GM19351 (cell line): ENCODE results near the gene ZNF324B.
A peak's percentile ranks its signal among the peaks of the same experiment; 100 is the strongest.
"Not testable (repeated sequence)": the region's sequence is repeated elsewhere in the genome, so short reads cannot be mapped to it uniquely, and the experiment has no call there.

Experiments
- ATAC-seq: cut with Tn5 transposase; IDR thresholded peaks from one replicate; pipeline ENCODE4 v1.9.1; 2021; ENCODE audit warnings: mild to moderate bottlenecking, moderate library complexity; ENCODE audit not compliant: unreplicated experiment

ZNF324B gene

DNA sequence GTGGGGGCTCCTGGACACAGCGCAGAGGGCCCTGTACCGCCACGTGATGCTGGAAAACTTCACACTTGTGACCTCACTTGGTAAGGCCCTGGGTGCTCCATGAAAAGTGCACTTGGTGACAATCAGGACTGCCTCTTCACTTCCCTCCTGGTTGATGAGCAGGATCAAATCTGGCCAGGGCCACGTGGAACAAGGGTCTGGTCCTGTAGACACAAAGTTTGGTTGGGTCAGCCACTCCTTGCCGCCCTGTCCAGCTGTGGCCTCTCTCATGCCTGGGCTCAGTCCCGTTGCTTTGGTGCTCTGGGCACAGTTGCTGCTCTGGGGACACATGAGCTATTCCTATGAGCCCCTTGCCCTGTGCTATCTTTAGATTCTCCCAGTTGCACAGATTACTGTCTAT lies 2.3 kb downstream of the ZNF324B start:
- no peak for ATAC-seq

- no peak for ATAC-seq
Measured at GRCh38 chr19:58455306-58455705, 3.9 kb downstream of the ZNF324B start.

- no peak for ATAC-seq
Measured at GRCh38 chr19:58456111-58456510, 4.7 kb downstream of the ZNF324B start.

- ATAC-seq = no peak
Measured at GRCh38 chr19:58460039-58460438, 8.6 kb downstream of the ZNF324B start.

- ATAC-seq = peak; percentile 27
Measured at GRCh38 chr19:58466089-58466759, 14.8 kb downstream of the ZNF324B start.

DNA sequence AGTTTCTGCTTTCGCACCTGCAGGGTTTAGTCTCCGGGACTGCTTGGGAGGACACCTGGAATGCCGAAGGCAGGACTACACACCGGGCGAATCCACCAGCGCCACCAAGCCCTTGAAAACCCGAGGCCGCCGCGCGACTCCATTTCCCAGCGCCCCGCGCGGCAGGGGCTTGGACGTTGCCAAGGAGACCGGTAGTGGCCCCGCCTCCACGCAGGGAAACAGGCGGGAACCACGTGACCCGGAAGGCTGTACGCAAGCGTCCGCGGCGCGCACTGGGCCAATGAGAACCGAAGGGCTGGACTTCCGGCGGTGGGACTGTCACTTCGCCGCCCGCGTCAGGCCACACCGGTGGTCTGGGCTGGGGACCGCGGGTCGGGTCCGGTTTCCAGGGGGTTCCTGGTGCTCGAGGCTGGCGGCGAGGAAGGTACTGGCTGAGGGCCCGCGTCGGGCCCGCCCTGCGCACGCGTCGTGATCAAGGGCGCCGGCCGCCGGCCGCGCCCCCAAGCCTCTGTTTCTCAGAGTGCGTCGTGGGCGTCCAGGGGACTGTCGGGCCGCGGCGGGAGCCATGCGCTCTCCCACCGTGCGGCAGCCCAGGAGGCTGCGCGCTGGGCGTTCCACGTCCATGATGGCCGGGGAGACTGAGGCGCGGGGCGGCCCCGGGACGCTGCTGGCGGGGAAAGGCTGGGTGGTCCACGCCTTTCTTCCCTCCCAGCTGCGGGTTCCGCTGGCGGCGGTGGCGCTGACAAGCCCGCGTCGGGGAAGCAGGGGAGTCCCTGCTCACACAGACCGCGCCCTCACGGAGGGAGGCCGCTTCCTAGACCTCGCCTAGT lies 15.6 kb downstream of the ZNF324B start, which contains the start of gene ZNF324:
Gene ZNF324 (plus strand): TSS at position 321 of the 830 bp plus-strand sequence. CDS start 2,106 bp downstream, outside the sequence.
- peak; percentile 89 for ATAC-seq

DNA sequence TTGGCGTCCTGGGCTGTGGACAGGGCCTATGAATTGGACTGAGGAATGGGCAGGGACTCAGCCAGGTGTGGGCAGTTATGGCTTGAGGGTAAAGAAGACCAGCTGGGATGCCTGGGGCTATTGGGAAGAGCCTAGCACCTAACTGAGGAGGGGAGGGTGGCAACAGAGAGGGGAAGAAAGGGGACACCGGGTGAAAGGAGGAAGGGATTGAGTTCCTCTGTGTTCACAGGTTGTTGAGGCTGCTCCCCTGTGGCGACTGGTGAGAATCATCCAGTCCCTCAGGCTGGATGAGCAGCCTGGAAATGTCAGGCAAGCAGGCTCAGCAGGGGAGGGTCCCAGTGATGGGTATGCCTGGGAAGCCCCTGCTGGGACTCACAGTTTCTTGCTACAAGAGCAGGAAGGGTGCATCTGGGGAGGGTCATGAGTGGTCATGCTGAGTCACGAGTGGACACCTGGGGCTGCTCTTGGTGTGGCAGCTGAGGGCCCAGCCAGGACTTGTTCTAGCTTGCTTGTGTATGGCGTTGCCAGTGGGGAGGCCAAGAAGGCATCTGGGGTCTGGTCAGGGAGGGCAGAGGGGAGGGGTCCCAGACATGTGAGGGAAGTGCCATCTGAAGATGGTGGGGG lies 16.9 kb downstream of the ZNF324B start:
- ATAC-seq = no peak

- ATAC-seq = no peak
Measured at GRCh38 chr19:58469241-58470013, 18.0 kb downstream of the ZNF324B start.

DNA sequence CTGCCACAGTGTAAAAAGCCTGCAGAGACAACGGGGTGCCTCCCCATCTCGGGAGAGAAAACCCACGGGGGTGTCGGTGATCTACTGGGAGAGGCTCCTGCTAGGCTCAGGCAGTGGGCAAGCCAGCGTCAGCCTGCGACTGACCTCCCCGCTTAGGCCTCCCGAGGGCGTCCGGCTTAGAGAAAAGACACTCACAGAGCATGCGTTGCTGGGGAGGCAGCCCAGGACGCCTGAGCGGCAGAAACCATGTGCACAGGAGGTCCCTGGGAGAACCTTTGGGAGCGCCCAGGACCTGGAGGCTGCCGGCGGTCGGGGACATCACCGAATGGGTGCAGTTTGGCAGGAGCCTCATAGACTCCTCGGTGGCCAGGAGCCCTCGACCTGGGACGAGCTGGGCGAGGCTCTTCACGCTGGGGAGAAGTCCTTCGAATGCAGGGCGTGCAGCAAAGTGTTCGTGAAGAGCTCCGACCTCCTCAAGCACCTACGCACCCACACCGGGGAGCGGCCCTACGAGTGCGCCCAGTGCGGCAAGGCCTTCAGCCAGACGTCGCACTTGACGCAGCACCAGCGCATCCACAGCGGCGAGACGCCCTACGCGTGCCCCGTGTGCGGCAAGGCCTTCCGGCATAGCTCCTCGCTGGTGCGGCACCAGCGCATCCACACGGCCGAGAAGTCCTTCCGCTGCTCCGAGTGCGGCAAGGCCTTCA lies 19.6 kb downstream of the ZNF324B start:
- not testable (repeated sequence) for ATAC-seq

GRCh38 chr19:58471736-58472135 lies 20.3 kb downstream of the ZNF324B start:
- ATAC-seq = no peak

GRCh38 chr19:58473775-58474174 lies 22.4 kb downstream of the ZNF324B start:
- no peak for ATAC-seq

- no peak for ATAC-seq
Measured at GRCh38 chr19:58474291-58474996, 23.0 kb downstream of the ZNF324B start.

DNA sequence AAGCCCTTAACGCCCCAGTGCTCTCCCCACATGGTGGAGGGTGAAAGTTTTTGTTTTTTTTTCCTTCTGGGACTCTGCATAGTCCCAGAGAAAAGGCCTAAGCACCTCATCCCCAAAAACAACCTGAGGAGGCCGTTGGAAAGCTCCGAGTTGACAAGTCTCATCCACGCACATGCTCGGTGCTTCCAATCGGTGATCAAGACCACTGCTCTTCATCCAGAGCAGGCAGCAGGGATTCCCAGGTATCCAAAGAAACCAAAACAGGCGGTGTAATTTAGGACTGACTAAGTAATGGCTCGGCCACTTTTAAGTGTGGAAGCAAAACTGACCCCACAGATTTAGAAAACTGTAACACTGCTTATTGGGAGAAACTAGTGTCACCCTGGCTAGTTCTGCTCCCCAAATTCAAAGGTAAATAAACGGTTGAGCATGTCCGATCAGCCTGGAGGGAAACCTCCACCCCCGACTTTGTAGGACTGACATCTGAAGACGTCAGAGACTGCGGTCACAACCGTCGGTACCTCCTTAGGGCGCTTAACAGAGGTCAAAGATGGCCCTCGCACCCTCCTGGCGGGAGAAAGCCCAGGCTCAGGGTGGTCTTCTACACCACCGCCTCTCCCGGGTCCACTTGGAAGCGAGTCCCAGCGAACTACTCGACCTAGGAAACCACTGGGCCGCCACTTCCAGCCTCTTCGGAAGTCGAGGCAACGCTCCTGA lies 23.7 kb downstream of the ZNF324B start:
- ATAC-seq = peak; percentile 24

DNA sequence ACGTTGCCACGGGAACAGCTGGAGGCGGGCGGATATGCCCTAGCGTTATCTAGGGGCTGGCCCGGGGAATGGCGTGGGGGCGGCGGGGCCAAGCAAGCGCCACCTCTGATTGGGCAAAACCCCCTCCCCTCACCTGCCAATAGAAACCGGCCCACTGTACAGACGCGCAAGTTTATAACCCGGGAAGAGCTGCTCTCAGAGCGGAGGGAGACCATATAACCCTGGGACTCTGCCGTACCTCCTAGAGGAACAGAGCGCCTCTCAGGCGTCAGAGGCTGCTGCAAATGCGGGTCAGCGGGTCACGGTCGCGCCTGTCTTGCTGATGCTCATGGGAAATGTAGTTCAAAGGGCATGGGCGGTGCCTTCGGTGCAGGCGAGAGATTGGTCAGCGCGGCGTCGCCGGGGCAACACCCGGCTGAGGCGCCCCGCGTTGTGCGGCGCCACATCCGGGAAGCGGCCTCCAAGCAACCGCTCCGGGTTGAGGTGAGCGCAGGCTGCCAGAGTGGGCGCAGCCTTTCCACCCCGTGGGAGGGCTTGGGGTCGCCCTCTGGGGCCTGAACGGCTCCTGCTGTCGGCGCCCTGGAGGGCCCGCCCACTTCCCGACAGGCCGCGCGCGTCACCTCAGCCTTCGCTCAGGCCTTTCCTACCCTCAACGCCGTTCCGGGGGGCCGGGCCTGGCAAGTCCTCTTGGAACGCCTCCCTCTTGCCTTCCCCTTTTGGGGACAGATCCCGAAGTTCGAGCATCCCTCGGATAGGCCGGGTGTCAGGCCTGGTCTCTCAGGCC lies 24.5 kb downstream of the ZNF324B start, which contains the start of gene ZNF446:
Gene ZNF446 (plus strand): TSS at position 639 of the 784 bp plus-strand sequence. CDS start 867 bp downstream, outside the sequence.
- peak; percentile 78 for ATAC-seq

- ATAC-seq = no peak
Measured at GRCh38 chr19:58476498-58477015, 25.1 kb downstream of the ZNF324B start.

- ATAC-seq = no peak
Measured at GRCh38 chr19:58477130-58477529, 25.7 kb downstream of the ZNF324B start.

DNA sequence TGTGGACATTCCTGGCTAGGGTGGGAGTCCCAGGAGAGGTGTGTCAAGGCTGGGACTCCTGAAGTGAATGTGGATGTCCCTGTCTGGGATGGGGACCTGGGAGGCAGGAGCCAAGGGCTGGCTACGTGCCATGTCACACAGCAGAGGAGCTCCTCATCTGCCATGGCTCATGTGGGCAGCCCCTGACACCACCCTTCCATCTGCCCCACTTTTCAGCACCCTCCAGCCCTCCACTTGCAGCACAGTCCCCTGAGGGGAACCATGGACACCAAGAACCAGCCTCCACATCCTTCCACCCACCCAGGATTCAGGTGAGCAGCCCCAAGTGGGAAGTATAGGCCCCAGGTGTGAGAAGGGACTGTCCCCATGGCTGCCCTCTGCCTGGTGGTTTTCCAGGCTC lies 26.4 kb downstream of the ZNF324B start:
- ATAC-seq = no peak

DNA sequence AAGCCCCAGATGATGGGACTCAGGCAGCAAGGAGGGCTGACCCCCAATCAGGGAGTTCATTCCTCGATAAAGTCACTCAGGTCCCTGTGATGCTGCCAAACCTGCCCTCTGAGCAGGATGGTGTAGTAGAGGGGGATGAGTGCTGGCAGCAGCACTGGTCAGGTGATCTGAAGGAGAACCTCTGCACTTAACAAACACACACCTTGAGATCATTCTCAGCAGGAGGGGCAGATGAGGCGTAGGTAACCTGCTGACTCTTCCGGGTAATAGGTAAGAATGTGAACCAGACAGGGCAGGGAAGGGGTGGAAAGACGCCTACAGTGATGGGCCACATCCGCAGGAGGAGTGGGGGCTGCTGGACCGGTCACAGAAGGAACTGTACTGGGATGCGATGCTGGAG lies 27.9 kb downstream of the ZNF324B start:
- ATAC-seq = no peak
